NCI-H2227 treated with DMSO at 0.1 percent for 48 hours (cell line): Measurements from ENCODE around the gene ETS1.

Experiments used
- DNase-seq: peaks from one replicate; lab custom pipeline; 2025; lab: John Stamatoyannopoulos, UW

The ETS1 gene

GRCh38 chr11:128424271-128424711 lies 163.1 kb downstream of the ETS1 start:
- no peak for DNase-seq

GRCh38 chr11:128422576-128423370 lies 164.6 kb downstream of the ETS1 start:
- DNase-seq, result no peak

DNA sequence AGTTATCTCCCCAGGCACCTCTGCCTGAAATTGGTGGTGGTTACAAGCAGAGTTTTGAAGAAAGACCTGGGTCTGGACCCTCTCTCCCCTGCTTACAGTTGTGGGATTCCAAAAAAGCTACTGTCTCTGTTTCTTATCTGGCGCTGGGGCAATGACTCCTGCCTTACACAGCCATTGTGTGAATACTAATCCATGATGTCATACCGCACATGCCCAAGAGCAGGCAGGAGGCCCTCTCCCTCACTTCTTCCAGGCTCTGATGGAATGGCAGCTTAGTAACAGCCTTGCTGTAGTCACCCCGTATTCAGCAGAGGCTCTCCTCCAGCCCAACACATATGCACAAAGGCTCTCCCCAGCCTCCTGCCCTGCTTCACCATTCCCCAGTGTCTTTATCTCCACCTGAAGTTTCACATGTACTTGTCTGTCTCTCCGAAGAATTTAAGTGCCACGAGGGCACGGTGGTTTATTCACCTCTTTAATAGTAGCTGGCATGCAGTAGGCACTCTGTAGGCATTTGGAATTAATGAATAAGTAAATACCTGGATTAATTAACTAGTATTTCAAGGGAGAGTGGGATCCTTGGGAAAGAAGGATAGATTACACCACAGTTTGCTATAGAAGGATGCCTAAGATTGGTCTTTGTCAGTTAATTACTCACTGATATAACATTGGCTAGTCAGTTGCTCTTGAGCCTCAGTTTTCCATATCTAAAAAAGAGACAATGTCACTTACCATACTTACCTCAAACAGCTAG lies 165.6 kb downstream of the ETS1 start:
- no peak for DNase-seq

- no peak for DNase-seq
These were observed 166.4 kb downstream of the ETS1 start for GRCh38 chr11:128420951-128421350.

GRCh38 chr11:128420265-128420664 lies 167.1 kb downstream of the ETS1 start:
- DNase-seq, result no peak

GRCh38 chr11:128419012-128419767 lies 168.2 kb downstream of the ETS1 start:
- no peak for DNase-seq

DNA sequence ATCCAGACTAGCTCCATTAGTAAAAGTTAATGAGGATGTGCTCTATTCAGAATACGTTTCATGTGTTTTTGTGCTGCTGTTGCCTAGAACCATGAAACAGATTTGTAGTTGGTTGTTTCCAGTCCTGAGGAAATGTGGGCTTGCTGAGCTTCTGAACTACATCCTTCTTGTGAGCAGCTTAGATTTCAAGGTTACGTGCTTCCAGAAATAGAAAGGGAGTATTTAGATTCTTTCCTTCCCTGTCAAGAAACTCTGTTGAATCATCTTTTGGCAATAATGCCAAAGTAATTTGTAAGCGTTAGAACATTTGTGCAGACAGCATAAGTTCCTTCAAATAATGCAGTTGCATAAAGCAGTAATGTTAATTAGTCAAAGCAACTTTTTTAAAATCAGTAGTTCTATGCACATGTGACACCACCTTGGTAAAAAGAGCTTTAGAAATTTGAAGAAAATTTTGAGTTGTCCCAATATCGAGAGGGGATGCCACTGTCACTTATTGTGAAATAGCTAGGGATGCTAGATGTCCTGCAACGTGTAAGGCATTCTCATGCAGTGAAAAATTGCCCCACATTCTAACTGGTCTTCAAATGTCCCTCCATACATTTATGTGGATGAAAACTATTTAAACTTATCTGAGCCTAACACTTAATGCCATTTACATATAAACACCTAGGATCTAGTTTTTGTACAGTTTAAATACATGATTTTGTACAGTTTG lies 169.6 kb downstream of the ETS1 start:
- no peak for DNase-seq

- DNase-seq, result no peak
These were observed 170.4 kb downstream of the ETS1 start for GRCh38 chr11:128416976-128417375.

DNA sequence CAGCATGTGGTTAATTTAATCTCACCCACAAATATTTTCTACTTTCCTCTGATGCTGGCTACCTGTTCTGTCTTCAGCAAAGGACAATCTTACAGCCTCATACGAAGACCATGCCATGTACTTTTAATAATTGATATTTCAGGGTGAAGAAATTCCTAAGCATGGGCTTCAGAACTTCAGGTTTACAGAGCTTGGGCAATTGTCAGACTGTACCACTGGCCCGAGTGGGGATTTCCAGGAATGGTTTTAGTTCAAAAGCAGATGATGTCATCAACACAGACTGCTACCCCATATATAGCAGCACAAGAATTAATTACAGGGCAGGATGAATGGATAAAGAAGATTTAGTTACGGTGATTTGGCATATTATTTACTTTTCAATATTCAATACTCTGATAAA lies 171.8 kb downstream of the ETS1 start:
- no peak for DNase-seq

DNA sequence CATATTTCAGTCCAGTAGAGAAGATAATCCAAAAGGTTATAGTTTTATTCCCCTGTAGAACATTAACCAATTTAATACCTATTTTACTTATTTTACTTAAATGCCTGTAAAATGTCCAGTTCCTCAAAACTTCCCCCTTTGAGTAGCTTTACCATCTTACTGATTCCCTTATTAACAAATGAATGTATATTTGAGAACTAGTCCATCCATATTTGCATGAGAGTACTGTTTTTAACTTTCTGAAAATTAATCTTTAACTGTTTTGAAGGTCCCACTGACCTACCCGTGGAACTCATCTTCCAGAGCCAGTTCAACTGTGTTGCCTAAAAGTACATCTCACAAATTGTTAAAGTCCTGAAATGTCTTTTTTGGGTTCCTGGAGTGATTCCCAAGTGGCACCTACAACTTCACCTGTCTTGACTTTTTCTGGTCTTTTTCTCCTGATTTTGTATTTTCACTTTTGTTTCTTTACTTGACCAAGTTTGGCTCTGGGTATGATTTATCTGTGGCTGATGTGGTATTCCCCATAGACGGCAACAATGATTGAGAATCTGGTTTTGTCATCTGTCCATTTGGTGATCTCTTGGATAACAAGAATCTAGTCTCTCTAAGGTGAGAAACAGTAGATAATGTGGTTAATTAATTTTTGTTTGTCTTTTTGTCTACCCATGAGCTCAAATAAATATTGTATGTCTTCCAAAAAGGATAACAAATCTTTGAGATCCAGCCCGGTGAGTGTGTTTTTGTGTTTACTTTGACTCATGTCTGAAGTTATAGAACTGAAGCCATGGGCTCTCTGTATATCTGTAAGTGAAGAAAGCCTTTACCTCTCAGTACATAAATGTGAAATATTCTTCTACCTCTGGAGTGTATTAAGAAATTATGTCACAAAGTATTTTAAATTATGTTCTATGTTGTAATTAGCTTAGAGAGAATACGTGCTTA lies 174.2 kb downstream of the ETS1 start:
- no peak for DNase-seq

DNA sequence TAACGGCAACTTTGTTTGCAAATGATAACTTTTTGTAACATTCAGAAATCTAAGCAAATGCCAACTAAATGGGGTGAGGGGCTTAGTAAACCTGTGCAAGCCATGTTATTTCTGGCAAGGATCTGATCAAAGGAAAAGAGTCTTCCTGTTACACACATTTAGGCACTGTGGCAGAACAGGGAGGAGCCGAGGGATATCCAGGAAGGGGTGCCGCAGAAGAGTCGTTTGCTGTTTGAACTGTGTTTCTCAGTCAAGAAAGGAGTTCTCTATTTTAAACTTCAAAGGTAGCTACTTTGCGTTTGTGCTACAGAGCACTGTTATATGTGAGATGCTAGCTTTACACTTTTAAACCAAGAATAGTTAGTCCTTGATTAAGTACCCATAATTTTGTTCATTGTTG lies 175.5 kb downstream of the ETS1 start:
- no peak for DNase-seq

GRCh38 chr11:128411150-128411549 lies 176.2 kb downstream of the ETS1 start:
- DNase-seq, result no peak

GRCh38 chr11:128409476-128409875 lies 177.9 kb downstream of the ETS1 start:
- DNase-seq, result no peak
